Skin of body (tissue), 2 donors: Measurements from ENCODE around the gene PTGR3. TPM values are rescaled to one million over a fixed set of nuclear protein-coding genes. Genes with fewer than 3 reads are reported as not detected.
"Not testable (repeated sequence)": the region's sequence is repeated elsewhere in the genome, so short reads cannot be mapped to it uniquely, and the experiment has no call there.

Source experiments
- DNase-seq: peaks from one replicate; lab custom pipeline; 2025; lab: John Stamatoyannopoulos, UW
- total RNA-seq: library from RNA; depleted of rRNA; stranded (reverse); fragments of >200 nt; gene quantifications from one replicate; pipeline ENCODE4 v1.2.3, GENCODE V29; 2014

The PTGR3 gene
- total RNA-seq, 1 donor from 2014 or later, result 11.8 TPM

DNA sequence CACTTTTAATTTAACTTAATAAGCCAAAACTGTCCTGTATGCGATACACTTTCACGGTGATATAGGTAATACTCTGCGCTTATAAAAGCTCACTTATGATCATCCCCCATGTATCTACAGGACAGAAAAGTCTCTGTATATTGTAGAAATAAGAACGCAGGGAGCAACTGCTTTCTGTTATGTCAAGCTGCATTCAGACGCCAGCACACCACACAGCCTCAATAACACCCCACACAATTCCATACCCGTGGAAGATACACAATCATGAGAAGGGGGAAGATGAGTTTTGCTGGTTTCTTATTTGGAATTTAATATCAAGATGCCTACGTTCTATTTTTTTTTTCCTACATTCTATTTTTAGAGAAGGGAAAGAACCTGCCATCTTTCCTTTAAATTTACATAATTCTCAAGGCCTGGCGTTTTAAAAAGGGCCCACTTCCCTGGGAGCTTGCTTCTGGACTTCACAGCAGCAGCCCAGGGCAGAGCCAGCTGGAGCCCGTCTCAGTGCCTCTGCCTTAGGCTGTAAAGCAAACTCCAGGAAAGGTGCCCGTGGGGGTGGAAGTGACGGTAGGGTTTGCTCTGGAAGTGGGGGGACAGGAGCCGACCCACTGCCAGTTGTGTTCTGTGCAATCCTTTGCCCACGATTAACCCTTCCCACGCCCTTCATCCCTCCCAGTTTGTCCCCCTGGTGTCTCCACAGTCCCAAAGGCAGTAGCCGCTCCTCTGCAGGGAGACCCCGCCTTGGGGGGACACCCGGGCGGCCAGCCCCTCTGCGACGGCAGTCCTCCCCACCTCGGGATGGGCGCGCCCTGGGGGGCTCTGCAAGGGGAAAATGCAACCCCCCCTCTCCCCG is 5.3 kb downstream of the PTGR3 start:
- DNase-seq, result peak; percentile 17

DNA sequence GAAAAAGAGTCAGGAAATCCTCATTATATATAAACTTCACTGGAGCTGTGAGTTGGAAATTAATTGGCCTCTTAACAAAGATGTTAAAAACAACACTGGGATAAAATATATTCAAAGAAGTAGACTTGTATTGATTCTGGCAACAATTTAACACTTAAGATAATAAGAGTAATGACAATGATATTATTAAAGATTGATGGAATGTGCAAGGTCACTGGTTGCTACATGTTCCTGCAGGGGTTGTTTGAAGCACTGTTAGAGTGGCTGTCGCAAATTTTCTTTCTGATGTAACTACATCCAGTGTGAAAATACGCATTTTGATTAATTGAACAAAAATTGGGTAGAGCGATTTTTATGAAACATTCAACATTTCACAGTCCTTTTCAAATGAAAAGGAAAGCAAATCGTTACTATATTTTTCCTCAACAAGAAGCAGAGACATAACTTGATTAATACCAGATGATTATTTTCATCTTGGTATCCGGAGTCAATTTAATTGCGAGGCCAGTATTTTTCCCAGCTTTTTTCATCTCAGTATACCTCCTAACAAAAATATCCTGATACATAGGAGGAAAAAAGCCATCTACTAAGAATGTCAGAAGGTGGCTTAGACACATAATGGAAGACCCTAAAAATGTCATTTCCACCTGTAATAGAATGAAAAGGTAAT is 6.1 kb downstream of the PTGR3 start:
- DNase-seq, result peak; percentile 36

DNA sequence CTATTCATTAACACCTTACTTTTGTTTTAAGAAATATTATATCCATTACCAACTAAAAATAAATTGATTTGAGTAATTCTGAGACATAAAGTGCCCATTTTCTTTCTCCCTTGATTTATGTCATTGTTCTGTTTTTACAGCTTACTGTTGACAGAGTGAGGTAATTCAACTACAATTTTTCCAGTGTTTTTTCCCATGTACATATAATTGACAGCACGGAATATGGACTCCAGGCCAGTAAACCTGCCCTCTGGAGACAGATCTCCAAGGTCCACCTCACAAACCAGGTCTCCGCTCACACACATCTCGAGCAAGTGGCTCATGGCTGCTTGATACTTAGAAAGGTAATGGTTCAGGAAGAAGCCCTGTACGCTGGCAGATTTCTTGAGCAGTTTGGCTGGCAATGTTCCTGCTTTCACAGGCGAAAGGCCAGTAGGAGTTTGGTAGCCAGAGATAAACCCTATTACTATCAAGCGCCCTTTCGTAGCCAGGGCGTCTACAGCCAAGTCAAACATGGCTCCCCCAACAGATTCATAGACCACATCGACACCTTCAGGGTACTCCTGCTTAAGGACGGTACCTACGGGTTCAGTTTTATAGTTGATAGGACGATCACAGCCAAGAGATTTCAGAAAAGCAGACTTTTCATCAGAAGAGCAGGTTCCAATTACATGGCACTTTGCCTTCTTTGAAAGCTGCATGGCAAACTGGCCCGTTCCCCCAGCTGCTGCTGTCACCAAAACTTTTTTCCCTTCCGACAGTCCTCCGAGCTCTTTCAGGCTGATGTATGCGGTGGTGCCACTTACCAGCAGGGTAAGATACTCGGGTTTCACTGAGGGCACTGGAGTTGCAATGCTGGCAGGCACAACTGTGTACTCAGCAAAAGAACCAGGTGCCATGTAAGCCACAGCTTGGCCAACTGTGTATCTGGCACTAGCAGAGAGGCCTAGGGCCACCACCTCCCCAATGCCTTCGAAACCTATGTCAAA is 7.4 kb downstream of the PTGR3 start:
- peak; percentile 84 for DNase-seq

DNA sequence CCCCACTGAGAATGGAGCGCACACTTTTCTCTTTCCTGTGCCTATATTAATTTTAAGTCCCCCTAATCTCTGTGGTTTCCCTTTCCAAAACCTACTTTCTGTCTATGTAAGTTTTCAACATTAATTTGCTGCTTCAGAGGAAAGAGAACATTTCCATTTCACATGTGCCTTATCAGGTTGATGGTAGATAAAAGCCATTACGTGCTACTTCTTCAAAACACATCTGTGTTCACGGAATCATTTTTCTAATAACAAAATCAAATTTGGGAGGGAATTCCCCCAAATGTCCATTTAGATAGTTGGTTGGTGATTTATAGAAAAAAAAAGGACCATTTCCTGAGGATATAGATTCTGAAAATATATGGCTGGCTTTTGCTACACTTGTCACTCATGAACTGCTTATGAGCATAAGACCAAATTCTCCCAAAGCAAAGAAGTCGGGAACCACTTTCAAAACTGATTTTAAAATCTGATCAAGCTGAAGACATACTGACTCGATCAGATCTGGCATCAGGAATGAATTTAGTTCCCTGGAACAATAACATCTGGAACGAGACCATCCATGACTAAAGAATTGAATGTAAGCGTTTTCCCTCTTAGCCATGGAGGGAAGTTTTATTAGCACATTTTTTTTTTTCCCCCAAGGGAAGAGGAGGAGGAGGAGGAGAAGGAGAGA is 8.2 kb downstream of the PTGR3 start:
- peak; percentile 84 for DNase-seq

DNA sequence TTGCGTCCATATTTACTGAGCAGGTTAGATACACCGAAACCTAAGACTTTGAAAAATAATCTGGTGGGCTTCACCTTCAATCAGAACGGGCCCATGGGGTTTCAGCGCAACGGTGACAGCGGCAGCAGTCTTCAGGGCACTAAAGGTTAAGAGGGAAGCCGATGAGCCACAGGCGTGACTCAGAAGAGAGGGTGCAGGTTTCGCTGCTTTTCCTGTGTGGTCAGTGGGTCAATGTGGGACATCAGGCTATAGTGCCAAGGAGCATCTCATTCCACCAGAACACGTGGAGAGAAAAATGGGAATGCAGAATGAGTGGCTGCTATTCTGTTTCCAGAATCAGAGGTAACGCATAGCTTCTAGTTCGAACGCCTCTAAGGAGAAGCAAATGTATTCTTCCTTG is 8.9 kb downstream of the PTGR3 start:
- DNase-seq, result no peak

DNA sequence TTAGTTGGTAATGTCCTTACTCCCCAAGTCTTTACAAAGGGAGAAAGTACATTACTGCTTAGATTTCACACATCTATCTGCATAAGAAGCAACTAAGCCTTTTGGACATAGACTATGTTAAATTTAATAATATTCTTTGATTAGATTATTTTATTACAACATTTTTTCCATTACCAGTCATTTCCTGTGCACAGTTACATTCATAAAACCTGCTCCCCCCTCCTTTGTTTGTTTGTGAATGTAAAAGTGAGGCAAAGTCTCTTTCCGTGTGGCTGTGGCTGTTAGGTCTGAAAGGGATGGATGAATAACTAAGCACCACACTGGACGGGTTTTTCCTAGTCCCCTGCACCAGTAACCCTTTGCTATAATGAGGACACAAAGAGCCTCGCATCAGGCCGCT is 9.6 kb downstream of the PTGR3 start:
- DNase-seq, result no peak

DNA sequence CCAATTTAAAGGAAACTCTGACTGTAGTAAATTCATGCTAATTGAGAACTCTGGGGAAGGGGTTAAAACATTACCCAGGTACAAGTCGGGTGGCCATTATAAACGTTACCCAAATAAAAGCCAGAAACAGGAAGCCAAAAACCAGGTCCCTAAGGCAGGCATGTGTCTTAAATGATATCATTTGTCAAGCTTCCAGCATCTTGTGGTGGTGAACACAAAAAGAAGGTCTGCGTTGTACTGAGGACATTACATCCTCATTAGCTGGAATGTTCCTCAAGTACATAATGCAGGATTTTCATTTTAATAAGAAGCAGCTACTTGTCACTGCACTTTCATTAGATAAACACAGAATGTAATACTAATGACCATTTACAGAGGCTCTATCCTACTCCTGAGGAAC is 10.9 kb downstream of the PTGR3 start:
- DNase-seq, result peak; percentile 23

DNA sequence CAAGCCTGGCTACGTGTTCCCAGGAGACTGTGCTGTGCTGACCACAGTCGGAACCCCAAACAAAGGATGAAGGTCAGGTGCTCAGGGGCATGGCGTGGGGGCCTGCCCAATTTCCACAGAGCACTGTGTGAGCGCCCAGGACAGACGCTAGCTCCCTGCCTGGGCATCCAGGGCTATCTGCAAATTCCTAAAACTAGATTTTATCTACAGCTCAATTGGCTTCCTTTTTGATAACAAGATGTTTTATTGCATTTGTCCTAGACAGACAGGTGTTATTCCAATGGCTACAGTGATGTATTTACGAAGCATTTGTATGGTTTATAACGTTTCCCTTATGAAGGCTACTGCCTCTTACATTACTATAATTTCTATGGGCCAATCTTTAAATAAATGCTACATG is 16.0 kb downstream of the PTGR3 start:
- no peak for DNase-seq

DNA sequence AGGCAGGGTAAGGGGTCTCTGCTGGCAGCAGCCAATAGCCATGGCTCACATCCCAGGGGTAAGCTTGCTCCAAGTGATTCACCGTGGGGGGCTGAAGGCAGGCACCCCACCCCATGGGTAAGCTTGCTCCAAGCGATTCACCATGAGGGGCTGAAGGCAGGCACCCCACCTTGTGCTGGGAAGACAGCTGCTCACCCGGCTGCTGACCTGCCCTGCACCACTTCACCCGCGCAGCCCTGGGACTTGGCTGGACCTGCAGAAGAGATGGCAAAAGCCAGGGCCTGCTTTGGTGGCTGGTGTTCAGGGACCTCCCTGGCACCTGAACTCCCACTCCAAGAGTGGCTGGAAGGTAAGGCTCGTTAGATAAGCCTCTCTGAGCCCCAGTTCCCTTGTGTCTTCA is 19.2 kb downstream of the PTGR3 start:
- no peak for DNase-seq

DNA sequence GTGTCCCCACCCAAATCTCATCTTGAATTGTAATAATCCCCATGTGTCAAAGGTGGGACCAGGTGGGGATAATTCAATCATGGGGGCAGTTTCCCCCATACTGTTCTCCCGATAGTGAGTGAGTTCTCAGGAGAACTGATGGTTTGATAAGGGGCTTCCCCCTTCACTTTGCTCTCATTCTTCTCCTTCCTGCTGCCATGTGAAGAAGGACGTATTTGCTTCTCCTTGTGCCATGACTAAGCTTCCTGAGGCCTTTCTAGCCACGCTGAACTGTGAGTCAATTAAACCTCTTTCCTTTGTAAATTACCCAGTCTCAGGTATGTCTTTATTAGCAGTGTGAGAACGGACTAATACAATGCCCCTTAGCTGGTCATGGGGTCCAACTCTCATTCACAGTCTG is 21.2 kb downstream of the PTGR3 start:
- not testable (repeated sequence) for DNase-seq

DNA sequence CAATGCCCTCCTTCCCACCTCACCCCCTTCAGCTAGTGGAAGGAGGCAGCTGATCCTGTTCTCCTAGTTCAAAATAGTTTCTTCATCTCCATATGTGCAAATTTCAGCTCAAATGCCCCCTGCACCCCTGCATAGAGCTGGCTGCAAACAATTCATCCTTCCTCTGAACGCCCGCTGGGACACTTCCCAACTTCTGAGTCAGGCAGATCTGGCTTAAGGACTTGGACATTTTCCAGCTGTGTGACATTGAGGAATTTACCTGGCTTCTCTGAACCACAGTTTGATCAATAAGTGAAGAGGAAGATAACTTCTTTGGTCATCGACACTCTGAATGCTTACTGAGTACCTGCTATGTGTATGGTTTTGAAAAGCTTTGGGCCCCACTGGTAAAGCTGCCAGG is 23.5 kb downstream of the PTGR3 start:
- DNase-seq, result no peak

DNA sequence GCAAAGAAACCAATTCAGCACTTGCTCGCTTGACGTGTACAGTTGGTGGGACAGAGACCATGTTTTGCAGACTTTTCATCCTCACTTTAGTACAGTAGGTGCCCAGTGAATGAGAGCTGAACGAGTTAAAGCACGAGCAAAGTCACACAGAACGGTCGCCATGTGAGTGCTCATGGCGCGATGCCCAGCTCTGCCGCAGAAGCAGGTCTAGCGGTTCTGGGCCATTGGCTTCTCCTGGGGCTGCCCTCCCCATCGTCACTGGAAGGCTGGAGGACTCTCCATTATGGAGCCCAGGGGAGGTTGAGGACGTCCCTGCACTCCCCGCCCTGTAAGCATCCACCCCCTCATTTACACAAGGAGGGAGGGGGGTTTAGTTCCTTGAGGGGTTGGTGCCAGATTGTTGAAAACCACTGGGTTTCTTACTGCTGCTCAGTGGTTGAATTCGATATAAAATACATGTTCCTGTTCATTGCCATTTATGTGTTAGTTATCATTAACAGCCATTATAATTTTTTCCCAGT is 24.9 kb downstream of the PTGR3 start:
- no peak for DNase-seq

DNA sequence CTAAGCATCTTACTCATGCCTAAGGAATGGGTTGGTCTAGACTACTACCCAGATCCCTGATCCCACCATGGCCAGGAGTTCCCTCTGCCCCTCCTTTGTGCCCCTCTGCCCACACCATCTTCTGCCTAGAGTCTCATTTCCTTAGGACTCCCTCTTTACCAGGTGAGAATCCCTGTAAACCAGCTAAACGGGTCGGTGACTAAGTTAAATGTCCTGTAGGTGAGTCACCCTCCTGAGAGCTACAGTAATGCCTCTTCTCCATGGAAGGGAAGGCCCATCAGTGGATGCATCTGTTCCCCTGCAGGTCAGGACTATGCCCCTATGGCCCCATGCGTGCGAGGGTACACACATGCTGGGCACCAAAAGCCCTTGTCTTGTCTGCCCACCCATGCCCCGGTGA is 25.4 kb downstream of the PTGR3 start:
- DNase-seq, result no peak

DNA sequence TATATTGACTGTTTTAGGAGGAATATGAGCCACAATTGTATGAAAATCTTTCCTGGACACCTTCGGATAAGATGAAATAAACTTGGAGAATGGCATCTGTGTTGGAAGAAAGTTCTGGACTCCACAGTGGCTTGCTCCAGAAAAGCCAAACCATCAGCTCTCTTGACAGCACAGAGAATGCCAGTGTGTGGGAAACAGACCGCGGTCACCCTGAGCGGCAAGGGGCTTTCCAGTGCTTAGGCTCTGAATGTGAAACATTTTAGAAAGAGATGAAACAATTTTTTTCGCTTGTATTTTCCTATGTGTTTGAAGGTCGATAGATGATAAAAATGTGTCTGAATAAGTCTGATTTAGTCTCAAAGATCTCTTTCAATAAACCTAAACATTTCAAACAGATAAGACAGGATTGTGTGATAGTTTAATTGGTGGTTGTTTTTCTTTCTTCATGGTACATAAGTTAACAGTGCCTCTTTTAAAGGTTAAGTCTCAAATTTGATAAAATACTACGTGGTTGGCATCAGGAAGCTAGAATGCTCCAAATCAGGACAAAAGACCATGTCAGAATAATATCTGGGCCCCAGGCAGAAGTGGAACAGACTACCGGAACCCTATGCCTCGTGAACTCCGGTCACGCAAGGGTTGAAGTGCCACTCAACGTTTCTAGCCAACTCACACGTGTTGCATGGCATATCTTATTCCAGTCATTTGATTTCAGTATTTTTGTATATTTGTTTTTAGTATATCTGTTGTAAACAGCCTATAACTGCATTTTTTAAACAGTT is 28.9 kb downstream of the PTGR3 start:
- no peak for DNase-seq

DNA sequence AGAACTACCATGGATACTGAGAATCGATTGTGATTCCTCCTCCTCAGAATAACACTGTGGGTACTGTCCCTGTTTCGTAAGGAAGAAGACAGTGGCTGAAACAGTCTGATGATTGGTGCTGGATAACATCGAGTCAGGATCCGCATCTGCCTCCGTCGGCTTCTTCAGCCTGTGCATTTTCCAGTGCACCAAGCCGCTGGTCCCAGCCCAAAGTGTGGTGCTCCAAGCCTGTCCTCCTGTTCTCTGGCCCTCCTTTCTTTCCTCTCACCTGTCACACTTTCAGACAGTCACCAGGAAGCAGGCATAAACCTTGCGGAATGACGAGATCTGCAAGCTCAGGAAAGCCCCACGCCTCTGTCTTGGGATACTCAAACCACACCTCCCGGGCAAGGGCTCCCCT is 30.6 kb downstream of the PTGR3 start:
- DNase-seq, result no peak

DNA sequence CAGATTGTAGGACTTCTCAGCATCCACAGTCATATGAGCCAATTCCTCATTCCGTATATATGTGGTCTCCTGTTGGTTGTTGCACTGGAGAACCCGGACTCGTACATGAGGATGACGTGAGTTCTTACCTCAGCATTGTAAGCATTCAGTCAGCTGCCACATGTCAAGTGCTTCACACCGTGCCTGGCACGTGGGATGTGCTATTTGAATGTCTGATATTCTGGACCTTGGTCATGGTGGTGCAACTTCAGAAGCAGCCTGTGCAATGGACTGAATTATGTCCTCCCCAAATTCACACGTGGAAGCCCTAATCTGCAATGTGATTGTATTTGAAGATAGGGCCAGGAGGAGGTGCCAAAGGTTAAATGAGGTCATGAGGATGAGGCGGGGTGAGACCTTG is 32.1 kb downstream of the PTGR3 start:
- DNase-seq, result no peak

DNA sequence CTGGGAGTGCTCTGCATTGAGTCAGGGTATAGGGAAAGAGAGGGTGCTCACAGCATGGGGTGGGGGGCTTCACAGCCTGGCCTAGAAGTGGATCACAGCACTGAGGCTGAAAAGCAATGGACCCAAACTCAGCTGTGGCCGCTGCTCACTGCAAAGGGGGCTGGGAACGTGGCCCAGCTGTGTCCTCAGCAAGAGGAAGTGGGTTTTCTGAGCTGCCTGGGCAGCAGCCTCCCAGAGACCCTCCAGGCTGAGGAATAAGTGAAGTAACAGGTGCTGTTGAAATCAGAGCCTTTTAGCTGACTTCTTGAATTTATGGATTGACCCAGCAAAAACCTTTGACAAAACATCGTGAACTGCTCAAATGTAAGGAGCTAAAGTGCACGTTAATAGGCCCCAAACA is 35.2 kb downstream of the PTGR3 start:
- no peak for DNase-seq

DNA sequence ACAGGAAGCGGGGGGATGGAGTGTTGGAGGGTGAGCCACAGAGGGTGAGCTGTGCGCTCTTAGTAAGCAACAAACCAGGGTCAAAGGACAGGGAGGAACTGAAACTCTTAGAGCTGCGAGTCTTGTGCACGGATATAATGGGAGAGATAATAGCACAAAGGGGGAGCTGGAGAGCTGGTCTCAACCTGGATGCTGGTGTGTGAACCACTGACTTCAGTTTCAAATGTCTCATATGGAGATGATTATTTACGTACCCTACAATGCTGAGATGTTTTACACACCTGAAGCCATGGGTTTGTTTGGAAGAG is 35.9 kb downstream of the PTGR3 start:
- no peak for DNase-seq

DNA sequence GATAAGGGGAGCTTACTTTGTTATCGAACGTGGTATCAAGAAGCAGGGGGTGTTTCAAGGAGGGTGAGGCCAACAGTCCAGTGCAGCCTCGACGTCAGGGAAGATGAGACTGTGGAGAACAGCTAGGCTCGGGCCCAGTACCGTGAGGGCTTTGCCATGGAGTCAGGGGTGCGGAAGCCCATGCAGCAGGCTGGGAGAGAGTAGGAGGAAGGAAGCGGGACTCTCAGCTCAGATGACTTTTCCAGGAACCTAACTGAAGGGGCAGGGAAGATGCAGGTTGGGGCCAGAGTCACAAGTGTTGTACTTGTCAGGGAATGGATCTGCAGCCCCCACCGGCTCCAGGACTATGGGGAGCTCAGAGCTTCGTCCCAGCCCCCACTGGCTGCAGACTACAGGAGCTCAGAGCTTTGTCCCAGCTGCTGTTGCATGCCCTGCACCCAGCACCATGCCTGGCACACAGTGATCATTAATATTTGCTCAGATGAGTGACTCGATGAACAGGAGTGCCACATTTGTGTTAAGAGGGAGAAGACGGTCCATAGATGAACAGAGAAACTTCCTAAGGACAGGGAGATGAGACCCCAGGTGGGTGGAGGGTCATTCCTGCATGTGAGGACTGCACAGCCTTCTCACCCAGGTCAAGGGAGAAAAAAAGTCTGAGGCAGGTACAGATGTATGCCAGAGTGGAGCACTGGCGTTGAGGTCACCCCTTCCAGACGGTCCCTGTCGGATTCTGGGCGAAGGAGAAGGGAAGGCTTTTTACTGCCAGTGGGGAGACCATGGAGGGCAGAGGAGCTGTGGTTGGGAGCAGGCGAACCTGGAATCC is 36.4 kb downstream of the PTGR3 start:
- no peak for DNase-seq

DNA sequence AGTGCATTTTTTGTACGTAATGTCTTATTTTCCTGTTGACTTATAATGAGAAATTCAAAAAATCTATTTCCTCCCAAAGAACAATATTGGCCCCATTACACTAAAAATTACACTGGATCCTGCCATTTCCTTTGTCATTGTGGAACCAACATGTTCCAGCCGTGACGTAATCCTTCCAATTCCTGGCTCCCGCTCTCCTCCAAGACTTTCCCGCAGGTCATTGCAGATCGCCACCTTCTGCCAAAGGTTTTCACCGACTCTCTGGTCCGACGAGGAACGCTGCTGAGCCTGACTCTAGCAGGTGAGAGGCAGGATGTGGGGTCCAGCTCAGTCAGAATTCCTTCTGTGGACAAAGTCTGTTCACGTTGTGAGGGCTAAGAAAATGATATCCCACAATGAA is 38.0 kb downstream of the PTGR3 start:
- DNase-seq, result no peak
